Upper lobe of left lung (tissue), 6 donors: Measurements from ENCODE around the gene GYG1. TPM values are rescaled to one million over a fixed set of nuclear protein-coding genes. Genes with fewer than 3 reads are reported as not detected.
A peak's percentile ranks its signal among the peaks of the same experiment; 100 is the strongest.

Experiments used
- ATAC-seq, 2 donors: fragments of 200-7000 bp; cut with Tn5 transposase; one replicate each; pipeline ENCODE4 v1.9.1; 2022; ENCODE audit warnings: mild to moderate bottlenecking in 2 of 2, moderate library complexity in 2 of 2; ENCODE audit not compliant: low FRiP score in 2 of 2
- DNase-seq, 2 donors: peaks; one replicate each; pipeline ENCODE4 v3.0.0-alpha.2; 2019 to 2020
- H3K27ac ChIP-seq, 4 donors: fragments of 200-600 bp; sonication (generic); one replicate each; pipeline ENCODE4 v1.5.1; 2016 to 2019
- H3K27me3 ChIP-seq, 4 donors: fragments of 200-600 bp; sonication (generic); one replicate each; pipeline ENCODE4 v1.5.1; 2017 to 2019
- H3K36me3 ChIP-seq, 4 donors: fragments of 200-600 bp; sonication (generic); one replicate each; pipeline ENCODE4 v1.5.1; 2016 to 2019
- H3K4me1 ChIP-seq, 4 donors: fragments of 200-600 bp; sonication (generic); one replicate each; pipeline ENCODE4 v1.5.1; 2018 to 2019
- H3K4me3 ChIP-seq, 4 donors: fragments of 200-600 bp; sonication (generic); one replicate each; pipeline ENCODE4 v1.5.1; 2017 to 2019; ENCODE audit warnings: mild to moderate bottlenecking in 2 of 4, moderate library complexity in 1 of 4
- H3K9me3 ChIP-seq, 4 donors: fragments of 200-600 bp; sonication (generic); one replicate each; pipeline ENCODE4 v1.5.1; 2018 to 2019
- CTCF ChIP-seq, 6 experiments: fragments of 450-650 bp in 4 of 6; fragments of 200-600 bp in 2 of 6; sonication (generic) in 2 of 6; IDR thresholded peaks; one replicate each; pipeline ENCODE4 v1.5.1; 2016 to 2019; ENCODE audit warnings: antibody characterized with exemption in 6 of 6
- EP300 ChIP-seq, 4 donors: sonication (generic); formaldehyde crosslinking; IDR thresholded peaks; one replicate each; pipeline ENCODE4 v1.5.1; 2017; ENCODE audit warnings: antibody characterized with exemption in 4 of 4, control low read depth in 2 of 4
- POLR2A ChIP-seq, 4 donors: fragments of 450-650 bp; IDR thresholded peaks; one replicate each; pipeline ENCODE4 v1.5.1; 2016 to 2017; ENCODE audit warnings: antibody characterized with exemption in 4 of 4, mild to moderate bottlenecking in 2 of 4
- POLR2AphosphoS5 ChIP-seq, 2 donors: sonication (generic); formaldehyde crosslinking; IDR thresholded peaks; one replicate each; pipeline ENCODE4 v1.5.1; 2017; ENCODE audit warnings: antibody characterized with exemption in 2 of 2
- WGBS, 2 donors: methylation state at CpG; one replicate each; pipeline ENCODE4 v1.1.5; 2017 to 2018; 5-methylcytosine and 5-hydroxymethylcytosine counted together
- total RNA-seq, 6 donors: library from RNA; depleted of rRNA in 4 of 6; stranded (reverse); fragments of >200 nt in 4 of 6; gene quantifications; one replicate each; pipeline versions ENCODE4 v1.1.0 to v1.2.1, GENCODE V29; 2016 to 2021
- donor health status: DM: no; HTN: no; CAD: no; lungs with moderate emphysema.
- donor health status: DM: no; HTN: yes; CAD: no; lungs with severe emphysema.

GYG1 gene
- total RNA-seq, 6 donors from 2014 or later = 10.5 to 48.6 (median 31.5) TPM

GRCh38 chr3:149016669-149017541 is 25.6 kb downstream of the GYG1 start:
- WGBS, 2 donors = 73 to 75% methylated on average over 9 of the region's 9 CpGs
- no peaks in the 10 kb centered on the region for H3K27me3 ChIP-seq
- H3K4me1 ChIP-seq = peaks cover 0 to 7% (median 2%) of the 10 kb centered on the region in 4 donors
- peak overlapping the region in 1 of 4 donors; percentile 42 for H3K27ac ChIP-seq
- DNase-seq (no peak), ATAC-seq (peak in 1 of 2 donors; percentile 66)
- H3K36me3 ChIP-seq = peaks cover 3 to 39% (median 15%) of the 10 kb centered on the region in 4 donors
- no peak overlapping the region for H3K4me3 ChIP-seq
- TF ChIP-seq CTCF (IDR thresholded peaks at IDR 0.05) (no peak), POLR2AphosphoS5 (IDR thresholded peaks at IDR 0.05) (no peak), POLR2A (IDR thresholded peaks at IDR 0.05) (no peak), EP300 (IDR thresholded peaks at IDR 0.05) (no peak)
- H3K9me3 ChIP-seq = no peaks in the 10 kb centered on the region

DNA sequence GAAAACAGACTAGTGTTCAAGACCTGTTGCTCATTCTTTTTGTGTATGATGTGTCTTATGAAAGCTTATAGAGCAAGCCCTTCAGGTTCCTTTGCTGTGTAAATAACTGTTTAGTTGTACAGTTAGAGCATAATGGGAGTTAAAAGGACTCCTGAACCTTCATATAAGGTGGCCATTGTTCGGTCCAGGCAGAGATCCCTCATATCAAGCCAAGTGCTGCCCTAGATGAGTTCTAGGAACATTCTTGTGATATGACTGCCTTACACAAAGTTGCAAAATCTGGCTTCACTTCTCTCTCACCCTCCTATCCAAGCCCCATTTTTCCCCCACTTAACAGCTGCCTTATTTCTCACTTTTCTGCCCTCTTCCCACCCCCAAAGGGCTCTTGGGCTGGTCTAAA is 26.9 kb downstream of the GYG1 start:
- Histone ChIP-seq H3K27ac (no peak overlapping the region), H3K9me3 (no peaks in the 10 kb centered on the region), H3K27me3 (no peaks in the 10 kb centered on the region), H3K4me3 (no peak overlapping the region), H3K4me1 (peaks cover 0 to 7% (median 2%) of the 10 kb centered on the region in 4 donors), H3K36me3 (peaks cover 3 to 35% (median 16%) of the 10 kb centered on the region in 4 donors)
- no peak for DNase-seq
- 0 to 36% methylated on average over 1 of the region's 1 CpG for WGBS, 2 donors
- ATAC-seq = no peak
- TF ChIP-seq POLR2AphosphoS5 (IDR thresholded peaks at IDR 0.05) (no peak), POLR2A (IDR thresholded peaks at IDR 0.05) (no peak), CTCF (IDR thresholded peaks at IDR 0.05) (no peak), EP300 (IDR thresholded peaks at IDR 0.05) (no peak)

DNA sequence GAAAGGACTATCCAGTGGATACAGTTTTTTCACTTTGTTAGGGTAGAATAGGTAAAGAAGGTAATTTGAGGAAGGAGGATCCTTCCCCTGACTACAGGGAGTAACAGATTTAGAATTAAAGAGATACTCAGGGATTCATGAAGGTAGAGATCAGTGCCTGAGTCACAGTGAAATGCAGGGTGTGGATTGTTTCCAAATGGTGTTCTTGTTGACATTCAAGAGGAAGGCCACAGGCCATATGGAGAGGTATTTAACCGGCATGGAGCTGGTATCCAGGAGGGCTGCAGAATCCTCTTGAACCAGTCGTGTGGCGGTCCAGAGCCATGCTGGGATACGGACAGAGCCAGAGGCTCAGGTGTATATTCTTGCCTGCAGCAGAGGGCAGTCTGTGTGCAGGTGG is 28.2 kb downstream of the GYG1 start:
- WGBS, 2 donors = 85 to 90% methylated on average over 4 of the region's 4 CpGs
- Histone ChIP-seq H3K27me3 (no peaks in the 10 kb centered on the region), H3K27ac (no peak overlapping the region), H3K4me3 (no peak overlapping the region), H3K36me3 (peaks cover 0 to 38% (median 18%) of the 10 kb centered on the region in 4 donors), H3K9me3 (no peaks in the 10 kb centered on the region), H3K4me1 (peaks cover 0 to 7% (median 2%) of the 10 kb centered on the region in 4 donors)
- TF ChIP-seq CTCF (IDR thresholded peaks at IDR 0.05) = no peak
- no peak for TF ChIP-seq EP300 (IDR thresholded peaks at IDR 0.05)
- TF ChIP-seq POLR2A (IDR thresholded peaks at IDR 0.05) = no peak
- no peak for TF ChIP-seq POLR2AphosphoS5 (IDR thresholded peaks at IDR 0.05)
- DNase-seq (no peak), ATAC-seq (peak in 1 of 2 donors; percentile 16)

DNA sequence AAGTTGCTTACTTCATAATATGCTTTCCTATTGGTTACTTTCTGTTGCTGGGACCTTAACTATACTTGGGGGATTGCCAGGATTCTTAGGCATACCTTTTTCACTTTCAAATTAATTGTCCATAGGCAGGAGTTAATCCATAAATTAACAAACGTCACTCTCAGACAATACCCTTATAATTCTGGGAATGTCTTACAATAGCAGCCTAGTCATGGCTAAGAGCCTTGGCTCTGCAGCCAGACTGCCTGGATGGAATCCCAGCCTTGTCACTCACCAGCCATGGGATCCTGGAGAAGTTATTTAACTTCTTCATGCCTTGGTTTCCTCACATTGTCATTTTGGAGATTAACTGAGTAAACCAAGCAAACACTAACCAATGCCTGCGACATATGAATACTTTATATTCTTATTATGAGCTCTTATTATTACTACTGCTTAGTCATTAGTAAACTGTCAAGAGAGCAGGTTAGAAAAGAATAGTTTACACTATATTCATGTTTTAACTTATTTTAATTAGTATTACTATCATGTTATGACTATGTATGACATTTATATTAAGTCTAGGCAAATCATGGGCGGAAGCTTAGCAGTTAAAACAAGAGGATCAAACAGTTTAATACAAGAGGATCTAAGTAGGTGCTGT is 29.0 kb downstream of the GYG1 start:
- no peak overlapping the region for H3K27ac ChIP-seq
- no peak for DNase-seq
- 74 to 77% methylated on average over 3 of the region's 3 CpGs for WGBS, 2 donors

More for the DNA sequence above, 29.0 kb downstream of the GYG1 start:
- Histone ChIP-seq H3K36me3 (peaks cover 0 to 44% (median 24%) of the 10 kb centered on the region in 4 donors), H3K9me3 (no peaks in the 10 kb centered on the region), H3K27me3 (no peaks in the 10 kb centered on the region), H3K4me3 (no peak overlapping the region), H3K4me1 (peaks cover 0 to 7% (median 2%) of the 10 kb centered on the region in 4 donors)
- no peak for ATAC-seq
- TF ChIP-seq CTCF (IDR thresholded peaks at IDR 0.05) (no peak), POLR2AphosphoS5 (IDR thresholded peaks at IDR 0.05) (no peak), EP300 (IDR thresholded peaks at IDR 0.05) (no peak), POLR2A (IDR thresholded peaks at IDR 0.05) (no peak)
